Loucy (cell line): ENCODE results near the gene TBCB.

Experiments
- EZH2phosphoT487 ChIP-seq: fragments of 200-600 bp; IDR thresholded peaks from 2 replicates; pipeline ENCODE4 v1.6.1; 2018; ENCODE audit warnings: antibody characterized with exemption, mild to moderate bottlenecking, moderate library complexity, borderline replicate concordance
- TF ChIP-seq, protein P1 (sequence below): fragments of 200-600 bp; sonication (generic); conservative IDR thresholded peaks from 2 replicates; pipeline ENCODE4 v1.5.1; 2014; ENCODE audit warnings: mild to moderate bottlenecking, antibody characterized with exemption, low read length

DNA sequence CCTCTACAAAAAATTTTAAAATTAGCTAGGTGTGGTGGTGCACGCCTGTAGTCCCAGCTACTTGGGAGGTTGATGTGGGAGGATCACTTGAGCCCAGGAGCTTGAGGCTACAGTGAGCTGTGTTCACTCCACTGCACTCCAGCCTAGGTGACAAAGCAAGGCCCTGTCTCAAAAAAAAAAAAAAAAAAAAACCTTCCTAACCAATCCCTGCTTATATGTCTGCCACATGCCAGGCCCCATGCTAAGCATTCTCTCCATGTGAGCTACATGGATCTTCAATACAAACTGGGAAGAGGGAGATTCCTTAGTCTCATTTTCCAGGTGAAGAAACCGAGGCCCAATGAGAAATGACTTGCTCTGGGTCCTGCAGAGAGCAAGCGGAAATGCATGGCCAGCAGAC, 6.6 kb upstream of the TBCB start:
- TF ChIP-seq, protein P1, sequence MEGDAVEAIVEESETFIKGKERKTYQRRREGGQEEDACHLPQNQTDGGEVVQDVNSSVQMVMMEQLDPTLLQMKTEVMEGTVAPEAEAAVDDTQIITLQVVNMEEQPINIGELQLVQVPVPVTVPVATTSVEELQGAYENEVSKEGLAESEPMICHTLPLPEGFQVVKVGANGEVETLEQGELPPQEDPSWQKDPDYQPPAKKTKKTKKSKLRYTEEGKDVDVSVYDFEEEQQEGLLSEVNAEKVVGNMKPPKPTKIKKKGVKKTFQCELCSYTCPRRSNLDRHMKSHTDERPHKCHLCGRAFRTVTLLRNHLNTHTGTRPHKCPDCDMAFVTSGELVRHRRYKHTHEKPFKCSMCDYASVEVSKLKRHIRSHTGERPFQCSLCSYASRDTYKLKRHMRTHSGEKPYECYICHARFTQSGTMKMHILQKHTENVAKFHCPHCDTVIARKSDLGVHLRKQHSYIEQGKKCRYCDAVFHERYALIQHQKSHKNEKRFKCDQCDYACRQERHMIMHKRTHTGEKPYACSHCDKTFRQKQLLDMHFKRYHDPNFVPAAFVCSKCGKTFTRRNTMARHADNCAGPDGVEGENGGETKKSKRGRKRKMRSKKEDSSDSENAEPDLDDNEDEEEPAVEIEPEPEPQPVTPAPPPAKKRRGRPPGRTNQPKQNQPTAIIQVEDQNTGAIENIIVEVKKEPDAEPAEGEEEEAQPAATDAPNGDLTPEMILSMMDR, result no peak
- no peak for TF ChIP-seq EZH2phosphoT487
